HepG2 (cell line): ENCODE results near the gene NMUR2. TPM values are rescaled to one million over a fixed set of nuclear protein-coding genes. Genes with fewer than 3 reads are reported as not detected.

Experiments used
- ATAC-seq: fragments of 200-7000 bp; cut with Tn5 transposase; 3 replicates; pipeline ENCODE4 v1.9.1; 2020; ENCODE audit warnings: mild to moderate bottlenecking, moderate library complexity
- BruUV-seq: library from RNA; stranded (reverse); fragments of 400-500 nt; replicated peaks from 2 replicates; lab custom pipeline; 2021; lab: Mats Ljungman, UMichigan
- CTCF ChIA-PET: fragments of 300-600 bp; formaldehyde crosslinking; extraction: SDS; loops from one replicate; lab custom pipeline; 2021; ENCODE audit warnings: low total read pairs, inconsistent platforms, low intra/inter-chr PET ratio; lab: Yijun Ruan, JAX
- POLR2A ChIA-PET: fragments of 350-600 bp; sonication (Branson Sonifier 250); formaldehyde crosslinking; loops from one replicate; lab custom pipeline; 2020; ENCODE audit warnings: antibody characterized with exemption, inconsistent platforms; lab: Yijun Ruan, JAX
- DNase-seq: peaks from one replicate; pipeline ENCODE4 v3.0.0-alpha.2; 2015; ENCODE audit warnings: low spot score
- FAIRE-seq: peaks from 3 replicates; lab custom pipeline; 2011; peaks lifted over from hg19 to GRCh38; lab: Jason Lieb, UNC
- H2AFZ ChIP-seq: one replicate; pipeline ENCODE4 v1.6.1; 2011; ENCODE audit warnings: low read length, inconsistent platforms
- H3K27ac ChIP-seq: fragments of 300-600 bp; 3 replicates; pipeline ENCODE4 v1.8.0; 2011; ENCODE audit warnings: mixed run types, mild to moderate bottlenecking, mixed read lengths, low read length, inconsistent platforms; ENCODE audit not compliant: insufficient read depth; ENCODE audit errors: extremely low read length
- H3K27me3 ChIP-seq, 2 experiments: fragments of 200-600 bp in 1 of 2; 2 replicates in 1 of 2; 3 replicates in 1 of 2; pipeline versions ENCODE4 v1.6.0 to v1.8.0; 2011; ENCODE audit warnings: low read length in 2 of 2, mild to moderate bottlenecking in 2 of 2, moderate library complexity in 2 of 2, inconsistent platforms in 1 of 2; ENCODE audit not compliant: insufficient read depth in 2 of 2, control insufficient read depth in 1 of 2
- H3K36me3 ChIP-seq, 2 experiments: fragments of 200-600 bp in 1 of 2; replicated peaks in 1 of 2; 2 replicates in 1 of 2; 3 replicates in 1 of 2; pipeline versions ENCODE4 v1.5.1 to v1.8.0; 2011; ENCODE audit warnings: low read length in 2 of 2, inconsistent platforms in 1 of 2; ENCODE audit not compliant: insufficient read depth in 2 of 2, control insufficient read depth in 1 of 2
- H3K4me1 ChIP-seq: 2 replicates; pipeline ENCODE4 v1.5.1; 2012; ENCODE audit warnings: low read length, inconsistent platforms; ENCODE audit not compliant: insufficient read depth
- H3K4me2 ChIP-seq: 2 replicates; pipeline ENCODE4 v1.6.0; 2011; ENCODE audit warnings: low read depth, low read length, inconsistent platforms
- H3K4me3 ChIP-seq, 3 experiments: fragments of 200-600 bp in 1 of 3; sonication (generic), shearing (Covaris generic) in 1 of 3; replicated peaks in 1 of 3; 2 replicates each; pipeline ENCODE4 v1.5.1; 2011 to 2016; ENCODE audit warnings: low read length in 3 of 3, inconsistent platforms in 2 of 3, low read depth in 2 of 3, mild to moderate bottlenecking in 2 of 3, control low read depth in 1 of 3, mixed read lengths in 1 of 3; ENCODE audit not compliant: insufficient read depth in 1 of 3
- H3K79me2 ChIP-seq: one replicate; pipeline ENCODE4 v1.6.1; 2011; ENCODE audit warnings: low read length, inconsistent platforms; ENCODE audit not compliant: insufficient read depth
- H3K9ac ChIP-seq: 2 replicates; pipeline ENCODE4 v1.6.0; 2011; ENCODE audit warnings: mild to moderate bottlenecking, low read depth, low read length, inconsistent platforms; ENCODE audit not compliant: insufficient read depth
- H3K9me3 ChIP-seq: 2 replicates; pipeline ENCODE4 v1.5.1; 2012; ENCODE audit warnings: mild to moderate bottlenecking, low read length
- H4K20me1 ChIP-seq: 2 replicates; pipeline ENCODE4 v1.6.0; 2011; ENCODE audit warnings: inconsistent platforms, mild to moderate bottlenecking, low read length, moderate library complexity; ENCODE audit not compliant: insufficient read depth
- CENPX ChIP-seq: sonication (generic); formaldehyde crosslinking; IDR thresholded peaks from 2 replicates; pipeline ENCODE4 v1.9.0; 2021; ENCODE audit warnings: mild to moderate bottlenecking, missing genetic modification reagents, moderate library complexity
- DMTF1 ChIP-seq: sonication (generic); formaldehyde crosslinking; IDR thresholded peaks from 2 replicates; pipeline ENCODE4 v1.4.0; 2020; ENCODE audit warnings: mild to moderate bottlenecking, missing genetic modification reagents
- FOXJ3 ChIP-seq: sonication (generic); formaldehyde crosslinking; IDR thresholded peaks from 2 replicates; pipeline ENCODE4 v1.4.0; 2020; ENCODE audit warnings: missing genetic modification reagents, mild to moderate bottlenecking, borderline replicate concordance
- HOXA9 ChIP-seq: sonication (generic); formaldehyde crosslinking; IDR thresholded peaks from 2 replicates; pipeline ENCODE4 v1.8.1; 2022; ENCODE audit warnings: missing genetic modification reagents, mild to moderate bottlenecking, moderate library complexity, borderline replicate concordance
- JDP2 ChIP-seq: sonication (generic); formaldehyde crosslinking; IDR thresholded peaks from 2 replicates; pipeline ENCODE4 v1.8.1; 2022; ENCODE audit warnings: missing genetic modification reagents, borderline replicate concordance
- POLR2AphosphoS2 ChIP-seq: IDR thresholded peaks from 2 replicates; pipeline ENCODE4 v1.6.1; 2011; ENCODE audit warnings: low read depth, low read length, improper control_type of control experiment
- RFX1 ChIP-seq: fragments of 450-650 bp; IDR thresholded peaks from 2 replicates; pipeline ENCODE4 v1.6.1; 2017
- RFX3 ChIP-seq: IDR thresholded peaks from 2 replicates; pipeline ENCODE4 v1.6.1; 2016; ENCODE audit warnings: missing biosample characterization, missing genetic modification reagents
- SSRP1 ChIP-seq: IDR thresholded peaks from 2 replicates; pipeline ENCODE4 v1.6.1; 2016; ENCODE audit warnings: control low read depth
- SUZ12 ChIP-seq: fragments of 150-350 bp; IDR thresholded peaks from 2 replicates; pipeline ENCODE4 v1.6.1; 2014; ENCODE audit warnings: low read depth, low read length
- ZBTB49 ChIP-seq: sonication (generic); formaldehyde crosslinking; IDR thresholded peaks from 2 replicates; pipeline ENCODE4 v1.4.0; 2020; ENCODE audit warnings: missing genetic modification reagents, borderline replicate concordance
- ZKSCAN1 ChIP-seq: fragments of 150-350 bp; IDR thresholded peaks from 2 replicates; pipeline ENCODE4 v1.6.1; 2014; ENCODE audit warnings: low read length
- ZNF10 ChIP-seq: sonication (generic); formaldehyde crosslinking; IDR thresholded peaks from 2 replicates; pipeline ENCODE4 v1.4.0; 2020; ENCODE audit warnings: mild to moderate bottlenecking, low read depth, missing genetic modification reagents, borderline replicate concordance
- ZNF75D ChIP-seq: sonication (generic); formaldehyde crosslinking; IDR thresholded peaks from 2 replicates; pipeline ENCODE4 v1.8.1; 2023; ENCODE audit warnings: missing genetic modification reagents, mild to moderate bottlenecking, borderline replicate concordance
- ZNF792 ChIP-seq: IDR thresholded peaks from 2 replicates; pipeline ENCODE4 v1.6.1; 2016
- in situ Hi-C: cut with HindIII; loops from 2 replicates; pipeline ENCODE4 v1.10.0; 2017; ENCODE audit warnings: low pct_unique_long_range_greater_than_20kb; ENCODE audit not compliant: extremely low pct_ligation_motif_present
- intact Hi-C: fragments of 100-400 bp; cut with micrococcal nuclease; formaldehyde crosslinking; loops from one replicate; pipeline ENCODE4 v1.10.0; 2022; ENCODE audit not compliant: unreplicated experiment
- polyA plus RNA-seq, 8 experiments: library from polyadenylated mRNA; depleted of rRNA in 3 of 8; stranded (reverse) in 7 of 8; unstranded in 1 of 8; fragments of >200 nt; fragmentation: Illumina TruSeq in 4 of 8; extraction: Trizol in 4 of 8; gene quantifications; 2 replicates each; pipeline versions ENCODE4 v1.2.1 to v1.2.3, GENCODE V29; 2011 to 2016; ENCODE audit warnings: low read depth in 4 of 8, missing spikeins in 1 of 8, mixed read lengths in 1 of 8; ENCODE audit not compliant: insufficient read depth in 1 of 8
- total RNA-seq, 5 experiments: library from RNA; depleted of rRNA; stranded (reverse); fragments of >200 nt; fragmentation: Illumina TruSeq; extraction: Trizol; gene quantifications; 2 replicates each; pipeline ENCODE4 v1.2.3, GENCODE V29; 2016; ENCODE audit warnings: low read depth in 1 of 5

NMUR2 gene
- total and polyA plus RNA-seq, 2 of the 13 experiments (the other 11 are each of a cell fraction or from before 2014, with no cell fraction given) = not detected

- no peak for FAIRE-seq
- H3K79me2 ChIP-seq = no peaks in the 10 kb centered on the region
- H3K4me1 ChIP-seq = no peaks in the 10 kb centered on the region
- H3K4me3 ChIP-seq = no peak overlapping the region
- ChIA-PET CTCF (no interaction called here), POLR2A (no interaction called here)
- intact Hi-C loops = no loop called here
- H3K9me3 ChIP-seq = no peaks in the 10 kb centered on the region
- in situ Hi-C loops = no loop called here
- TF ChIP-seq POLR2AphosphoS2 = no peak
- TF ChIP-seq ZNF10 (CRISPR knock-in tag) = no peak
- no peak for TF ChIP-seq CENPX (CRISPR knock-in tag)
- TF ChIP-seq ZNF792 (CRISPR knock-in tag) = no peak
- no peak for TF ChIP-seq FOXJ3 (CRISPR knock-in tag)
- TF ChIP-seq RFX1 = no peak
- TF ChIP-seq SSRP1 (CRISPR knock-in tag) = no peak
- TF ChIP-seq SUZ12 = no peak
- TF ChIP-seq RFX3 (CRISPR knock-in tag) = no peak
- TF ChIP-seq ZNF75D (CRISPR knock-in tag) = no peak
- no peak for TF ChIP-seq ZKSCAN1
- no peak for TF ChIP-seq JDP2 (CRISPR knock-in tag)
- TF ChIP-seq HOXA9 (CRISPR knock-in tag) = no peak
- no peak for TF ChIP-seq ZBTB49 (CRISPR knock-in tag)
- TF ChIP-seq DMTF1 (CRISPR knock-in tag) = no peak
- BruUV-seq = no TSS peak
- H3K4me2 ChIP-seq = no peak overlapping the region
- ATAC-seq = no peak
- no peaks in the 10 kb centered on the region for H3K36me3 ChIP-seq
- no peak overlapping the region for H3K9ac ChIP-seq
- no peak for DNase-seq
- no peak overlapping the region for H3K27ac ChIP-seq
- no peak overlapping the region for H2AFZ ChIP-seq
- H3K27me3 ChIP-seq = no peaks in the 10 kb centered on the region
- H4K20me1 ChIP-seq = no peaks in the 10 kb centered on the region
Observed at GRCh38 chr5:152364899-152365298, 40.2 kb downstream of the NMUR2 start.
